OCI-LY3 (cell line): ENCODE results near the gene NT5DC1.

ENCODE experiments used
- H2AFZ ChIP-seq: fragments of 200-600, 300-600 bp; shearing (Covaris generic); 2 replicates; pipeline ENCODE4 v1.6.0; 2014; ENCODE audit warnings: antibody characterized with exemption, low read depth, low read length
- H3K27ac ChIP-seq: fragments of 200-600, 300-600 bp; sonication (generic); 2 replicates; pipeline ENCODE4 v1.5.1; 2014; ENCODE audit warnings: mild to moderate bottlenecking, low read length, moderate library complexity, mixed read lengths
- H3K27me3 ChIP-seq: fragments of 200-600, 300-600 bp; sonication (generic); 2 replicates; pipeline ENCODE4 v1.6.1; 2014; ENCODE audit warnings: low read depth, low read length, mixed read lengths
- H3K36me3 ChIP-seq: fragments of 200-600, 300-600 bp; sonication (generic); replicated peaks from 2 replicates; pipeline ENCODE3; 2014; ENCODE audit warnings: low read depth, low read length, mixed read lengths
- H3K4me1 ChIP-seq: fragments of 300-600, 200-600 bp; sonication (generic); 2 replicates; pipeline ENCODE4 v1.6.1; 2014; ENCODE audit warnings: low read length, mixed read lengths
- H3K4me2 ChIP-seq: fragments of 200-600, 300-600 bp; sonication (generic); 2 replicates; pipeline ENCODE4 v1.6.1; 2014; ENCODE audit warnings: low read length, mixed read lengths
- H3K4me3 ChIP-seq: fragments of 300-600, 200-600 bp; sonication (generic); 2 replicates; pipeline ENCODE4 v1.5.1; 2014; ENCODE audit warnings: antibody characterized with exemption, mild to moderate bottlenecking, low read length, moderate library complexity
- H3K79me2 ChIP-seq: fragments of 300-600, 200-600 bp; shearing (Covaris generic); 2 replicates; pipeline ENCODE4 v1.6.1; 2014; ENCODE audit warnings: mild to moderate bottlenecking, low read length, mixed read lengths
- H3K9ac ChIP-seq: fragments of 300-600, 200-600 bp; shearing (Covaris generic); 2 replicates; pipeline ENCODE4 v1.6.0; 2014; ENCODE audit warnings: mild to moderate bottlenecking, low read length, moderate library complexity
- H3K9me3 ChIP-seq: fragments of 200-600, 300-600 bp; shearing (Covaris generic); 2 replicates; pipeline ENCODE4 v1.6.1; 2014; ENCODE audit warnings: low read length, mixed read lengths; ENCODE audit not compliant: insufficient read depth
- H4K20me1 ChIP-seq: fragments of 200-600, 300-600 bp; sonication (generic); 2 replicates; pipeline ENCODE4 v1.6.1; 2016; ENCODE audit warnings: low read length, mixed read lengths; ENCODE audit not compliant: insufficient read depth
- CTCF ChIP-seq: fragments of 200-600, 300-600 bp; sonication (generic); IDR thresholded peaks from 2 replicates; pipeline ENCODE4 v1.5.1; 2014; ENCODE audit warnings: antibody characterized with exemption, low read length, low read depth
- EZH2phosphoT487 ChIP-seq: fragments of 200-600 bp; shearing (Covaris generic); IDR thresholded peaks from 2 replicates; pipeline ENCODE4 v1.6.1; 2018; ENCODE audit warnings: antibody characterized with exemption, mixed run types, low read depth

Gene NT5DC1

GRCh38 chr6:116263353-116263752, 162.7 kb downstream of the NT5DC1 start:
- no peaks in the 10 kb centered on the region for H3K9me3 ChIP-seq
- H3K4me3 ChIP-seq, result no peak overlapping the region
- TF ChIP-seq CTCF, result no peak
- TF ChIP-seq EZH2phosphoT487, result no peak
- peaks cover 3% of the 10 kb centered on the region; the same call in 1 of the 2 replicates for H3K4me1 ChIP-seq
- H2AFZ ChIP-seq, result no peak overlapping the region
- H4K20me1 ChIP-seq, result no peaks in the 10 kb centered on the region
- no peaks in the 10 kb centered on the region for H3K79me2 ChIP-seq
- no peaks in the 10 kb centered on the region for H3K36me3 ChIP-seq
- no peak overlapping the region for H3K9ac ChIP-seq
- H3K27ac ChIP-seq, result no peak overlapping the region
- H3K27me3 ChIP-seq, result no peaks in the 10 kb centered on the region
- no peak overlapping the region for H3K4me2 ChIP-seq

GRCh38 chr6:116265041-116265829, 164.6 kb downstream of the NT5DC1 start:
- H3K4me1 ChIP-seq, result peaks cover 4% of the 10 kb centered on the region; the same call in 1 of the 2 replicates
- H3K4me2 ChIP-seq, result no peak overlapping the region
- H3K27me3 ChIP-seq, result no peaks in the 10 kb centered on the region
- no peak overlapping the region for H3K4me3 ChIP-seq
- H3K9me3 ChIP-seq, result no peaks in the 10 kb centered on the region
- no peak overlapping the region for H3K9ac ChIP-seq
- no peak for TF ChIP-seq EZH2phosphoT487
- no peak overlapping the region for H2AFZ ChIP-seq
- no peaks in the 10 kb centered on the region for H3K36me3 ChIP-seq
- no peaks in the 10 kb centered on the region for H3K79me2 ChIP-seq
- H4K20me1 ChIP-seq, result no peaks in the 10 kb centered on the region
- no peak overlapping the region for H3K27ac ChIP-seq

GRCh38 chr6:116266803-116267202, 166.2 kb downstream of the NT5DC1 start:
- Histone ChIP-seq H3K4me3 (no peak overlapping the region), H3K27me3 (no peaks in the 10 kb centered on the region), H3K4me1 (peaks cover 4% of the 10 kb centered on the region; the same call in 1 of the 2 replicates), H3K9ac (no peak overlapping the region), H3K9me3 (no peaks in the 10 kb centered on the region), H4K20me1 (no peaks in the 10 kb centered on the region), H3K27ac (no peak overlapping the region), H3K79me2 (no peaks in the 10 kb centered on the region), H3K4me2 (no peak overlapping the region), H2AFZ (no peak overlapping the region), H3K36me3 (no peaks in the 10 kb centered on the region)
- TF ChIP-seq CTCF (no peak), EZH2phosphoT487 (no peak)

GRCh38 chr6:116267836-116268588, 167.4 kb downstream of the NT5DC1 start:
- peaks cover 13% of the 10 kb centered on the region for H3K4me1 ChIP-seq
- no peaks in the 10 kb centered on the region for H3K79me2 ChIP-seq
- TF ChIP-seq CTCF, result no peak
- TF ChIP-seq EZH2phosphoT487, result no peak
- no peaks in the 10 kb centered on the region for H4K20me1 ChIP-seq
- no peak overlapping the region for H3K4me2 ChIP-seq
- H3K9ac ChIP-seq, result no peak overlapping the region
- no peaks in the 10 kb centered on the region for H3K27me3 ChIP-seq
- H3K4me3 ChIP-seq, result no peak overlapping the region
- no peaks in the 10 kb centered on the region for H3K9me3 ChIP-seq
- no peaks in the 10 kb centered on the region for H3K36me3 ChIP-seq
- H3K27ac ChIP-seq, result no peak overlapping the region
- no peak overlapping the region for H2AFZ ChIP-seq
